ENCODE results near the gene PACSIN1.

DNA sequence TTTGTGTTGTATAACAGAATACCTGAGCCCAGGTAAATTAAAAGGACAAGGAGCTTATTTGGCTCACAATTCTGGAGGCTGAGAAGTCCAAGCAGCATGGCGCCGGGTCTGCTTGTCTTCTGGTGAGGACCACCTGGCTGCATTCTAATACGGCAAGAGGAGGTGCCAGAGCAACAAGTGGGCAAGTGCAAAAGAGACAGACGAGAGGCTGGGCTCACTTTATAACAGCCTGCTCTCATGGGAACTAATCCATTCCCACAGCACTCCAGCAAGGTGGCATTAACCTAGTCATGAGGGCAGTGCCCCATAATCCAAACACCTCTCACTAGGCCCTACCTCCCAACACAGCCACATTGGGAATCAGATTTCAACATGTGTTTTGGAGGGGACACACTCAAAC lies 12.9 kb downstream of the PACSIN1 start:
- TF ChIP-seq, protein P1, sequence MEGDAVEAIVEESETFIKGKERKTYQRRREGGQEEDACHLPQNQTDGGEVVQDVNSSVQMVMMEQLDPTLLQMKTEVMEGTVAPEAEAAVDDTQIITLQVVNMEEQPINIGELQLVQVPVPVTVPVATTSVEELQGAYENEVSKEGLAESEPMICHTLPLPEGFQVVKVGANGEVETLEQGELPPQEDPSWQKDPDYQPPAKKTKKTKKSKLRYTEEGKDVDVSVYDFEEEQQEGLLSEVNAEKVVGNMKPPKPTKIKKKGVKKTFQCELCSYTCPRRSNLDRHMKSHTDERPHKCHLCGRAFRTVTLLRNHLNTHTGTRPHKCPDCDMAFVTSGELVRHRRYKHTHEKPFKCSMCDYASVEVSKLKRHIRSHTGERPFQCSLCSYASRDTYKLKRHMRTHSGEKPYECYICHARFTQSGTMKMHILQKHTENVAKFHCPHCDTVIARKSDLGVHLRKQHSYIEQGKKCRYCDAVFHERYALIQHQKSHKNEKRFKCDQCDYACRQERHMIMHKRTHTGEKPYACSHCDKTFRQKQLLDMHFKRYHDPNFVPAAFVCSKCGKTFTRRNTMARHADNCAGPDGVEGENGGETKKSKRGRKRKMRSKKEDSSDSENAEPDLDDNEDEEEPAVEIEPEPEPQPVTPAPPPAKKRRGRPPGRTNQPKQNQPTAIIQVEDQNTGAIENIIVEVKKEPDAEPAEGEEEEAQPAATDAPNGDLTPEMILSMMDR (IDR thresholded peaks at IDR 0.05; ENCODE audit: poor library complexity, severe bottlenecking) = no peak
- no peak for TF ChIP-seq EZH2 (IDR thresholded peaks at IDR 0.05; ENCODE audit: borderline replicate concordance, insufficient read depth, low read length, poor library complexity, severe bottlenecking)
